ENCODE results near the gene PAPPA. TPM values are rescaled to one million over a fixed set of nuclear protein-coding genes. Genes with fewer than 3 reads are reported as not detected.

Gene PAPPA
- total RNA-seq, 2 experiments from 2014 or later, result not detected

- no TSS peak for BruUV-seq (replicated peaks)
- no peak overlapping the region for H3K27ac ChIP-seq (ENCODE audit: low read depth, low read length, poor library complexity, severe bottlenecking)
- no peaks in the 10 kb centered on the region for H4K20me1 ChIP-seq (ENCODE audit: insufficient read depth, low read length)
- H3K4me1 ChIP-seq (ENCODE audit: insufficient read depth, low read length, poor library complexity, severe bottlenecking), result no peaks in the 10 kb centered on the region
- H3K79me2 ChIP-seq (ENCODE audit: insufficient read depth, low read depth, low read length), result no peaks in the 10 kb centered on the region
- CTCF ChIA-PET (ENCODE audit: unreplicated experiment), result no interaction called here
- intact Hi-C loops (cut with micrococcal nuclease; ENCODE audit: unreplicated experiment), result no loop called here
- TF ChIP-seq EZH2phosphoT487 (IDR thresholded peaks at IDR 0.05; ENCODE audit: borderline replicate concordance, low read depth, low read length) (no peak), CTCF (conservative IDR thresholded peaks at IDR 0.05; ENCODE audit: low read length) (no peak)
- H3K4me2 ChIP-seq (ENCODE audit: low read length), result no peak overlapping the region
- DNase-seq (ENCODE audit: low spot score), result no peak
- no peaks in the 10 kb centered on the region for H3K9me2 ChIP-seq (ENCODE audit: insufficient read depth, low read length)
- no peaks in the 10 kb centered on the region for H3K9me3 ChIP-seq (ENCODE audit: low read length)
- POLR2A ChIA-PET, result no interaction called here
- no peak overlapping the region for H3K4me3 ChIP-seq (ENCODE audit: low read depth, low read length, poor library complexity, severe bottlenecking)
- H3K36me3 ChIP-seq (ENCODE audit: insufficient read depth, low read length), result no peaks in the 10 kb centered on the region
- no peak overlapping the region for H2AFZ ChIP-seq (ENCODE audit: low read length)
Observed at GRCh38 chr9:116381350-116381749, 227.8 kb downstream of the PAPPA start.

- TF ChIP-seq EZH2phosphoT487 (IDR thresholded peaks at IDR 0.05; ENCODE audit: borderline replicate concordance, low read depth, low read length) (no peak), CTCF (conservative IDR thresholded peaks at IDR 0.05; ENCODE audit: low read length) (no peak)
- H3K9me3 ChIP-seq (ENCODE audit: low read length), result no peaks in the 10 kb centered on the region
- ChIA-PET CTCF (ENCODE audit: unreplicated experiment) (no interaction called here), POLR2A (no interaction called here)
- H3K4me2 ChIP-seq (ENCODE audit: low read length), result no peak overlapping the region
- H3K4me1 ChIP-seq (ENCODE audit: insufficient read depth, low read length, poor library complexity, severe bottlenecking), result no peaks in the 10 kb centered on the region
- H3K9me2 ChIP-seq (ENCODE audit: insufficient read depth, low read length), result no peaks in the 10 kb centered on the region
- intact Hi-C loops (cut with micrococcal nuclease; ENCODE audit: unreplicated experiment), result no loop called here
- BruUV-seq (replicated peaks), result no TSS peak
- no peak overlapping the region for H3K27ac ChIP-seq (ENCODE audit: low read depth, low read length, poor library complexity, severe bottlenecking)
- H2AFZ ChIP-seq (ENCODE audit: low read length), result no peak overlapping the region
- H3K36me3 ChIP-seq (ENCODE audit: insufficient read depth, low read length), result no peaks in the 10 kb centered on the region
- DNase-seq (ENCODE audit: low spot score), result no peak
- no peaks in the 10 kb centered on the region for H3K79me2 ChIP-seq (ENCODE audit: insufficient read depth, low read depth, low read length)
- no peaks in the 10 kb centered on the region for H4K20me1 ChIP-seq (ENCODE audit: insufficient read depth, low read length)
- no peak overlapping the region for H3K4me3 ChIP-seq (ENCODE audit: low read depth, low read length, poor library complexity, severe bottlenecking)
Observed at GRCh38 chr9:116382053-116382452, 228.5 kb downstream of the PAPPA start.

DNA sequence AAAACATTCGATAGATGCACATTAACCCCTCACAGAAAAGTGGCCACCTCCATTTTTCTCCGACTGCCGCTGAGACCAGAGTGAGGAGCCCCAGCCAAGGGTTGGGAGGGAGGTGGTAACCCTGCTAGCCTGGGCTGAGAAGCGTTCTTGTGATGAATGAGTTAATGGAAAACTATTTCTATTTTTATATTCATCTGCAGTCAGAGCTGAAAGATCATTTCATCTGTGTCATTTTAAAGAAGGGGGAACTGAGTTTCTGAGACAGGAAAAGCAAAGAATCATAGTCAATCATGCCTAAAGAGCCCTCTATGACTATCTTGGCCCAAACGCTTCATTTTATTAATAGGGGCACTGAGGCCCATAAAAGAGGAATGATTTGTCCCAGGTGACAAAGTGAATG lies 229.5 kb downstream of the PAPPA start:
- TF ChIP-seq CTCF (conservative IDR thresholded peaks at IDR 0.05; ENCODE audit: low read length) (no peak), EZH2phosphoT487 (IDR thresholded peaks at IDR 0.05; ENCODE audit: borderline replicate concordance, low read depth, low read length) (no peak)
- Histone ChIP-seq H3K27ac (ENCODE audit: low read depth, low read length, poor library complexity, severe bottlenecking) (no peak overlapping the region), H3K36me3 (ENCODE audit: insufficient read depth, low read length) (no peaks in the 10 kb centered on the region), H3K4me1 (ENCODE audit: insufficient read depth, low read length, poor library complexity, severe bottlenecking) (no peaks in the 10 kb centered on the region), H3K9me2 (ENCODE audit: insufficient read depth, low read length) (no peaks in the 10 kb centered on the region), H3K4me2 (ENCODE audit: low read length) (no peak overlapping the region), H3K9me3 (ENCODE audit: low read length) (no peaks in the 10 kb centered on the region), H3K4me3 (ENCODE audit: low read depth, low read length, poor library complexity, severe bottlenecking) (no peak overlapping the region), H2AFZ (ENCODE audit: low read length) (no peak overlapping the region), H3K79me2 (ENCODE audit: insufficient read depth, low read depth, low read length) (no peaks in the 10 kb centered on the region), H4K20me1 (ENCODE audit: insufficient read depth, low read length) (no peaks in the 10 kb centered on the region)
- no peak for DNase-seq (ENCODE audit: low spot score)
- ChIA-PET CTCF (ENCODE audit: unreplicated experiment) (no interaction called here), POLR2A (no interaction called here)
- BruUV-seq (replicated peaks), result no TSS peak
- intact Hi-C loops (cut with micrococcal nuclease; ENCODE audit: unreplicated experiment), result no loop called here
